ENCODE results near the gene OR10K1. TPM values are rescaled to one million over a fixed set of nuclear protein-coding genes. Genes with fewer than 3 reads are reported as not detected.

Gene OR10K1
- total RNA-seq (2022) (not detected in 2 replicates), Bru-seq, nascent RNA (not detected), BruChase-seq, experiment 1, labeled RNA remaining after a 6-hour chase (percentile 5 among the genes with signal in this experiment), BruChase-seq, experiment 2, labeled RNA remaining after a 2-hour chase (not detected)
- long read RNA-seq: 0 reads

GRCh38 chr1:158461534-158461933, at the start of gene OR10K1:
OR10K1 (plus strand) TSS chr1:158461834; CDS start chr1:158465562, 3,728 bp downstream.
- H3K27ac Mint-ChIP-seq (ENCODE audit: unreplicated experiment): no peak within 1 kb of the TSS

GRCh38 chr1:158414651-158415345, 46.8 kb upstream of the OR10K1 start:
- no peak for TF ChIP-seq CTCF (IDR thresholded peaks at IDR 0.05; ENCODE audit: unreplicated experiment)
- no peak overlapping the region for H3K27ac Mint-ChIP-seq (ENCODE audit: unreplicated experiment)
- peaks cover 3% of the 10 kb centered on the region for H3K27me3 Mint-ChIP-seq (ENCODE audit: unreplicated experiment)

More at GRCh38 chr1:158461534-158461933, at the start of gene OR10K1:
- CTCF ChIA-PET: no interaction called here
- DNase-seq: no peak
- BruUV-seq (replicated peaks): no TSS peak
- no peak for TF ChIP-seq CTCF (IDR thresholded peaks at IDR 0.05; ENCODE audit: unreplicated experiment)
- no peaks in the 10 kb centered on the region for H3K36me3 Mint-ChIP-seq (ENCODE audit: insufficient read depth, unreplicated experiment)
- no peak within 1 kb of the TSS for H3K4me3 Mint-ChIP-seq (ENCODE audit: low read depth, unreplicated experiment)
- H3K27me3 Mint-ChIP-seq (ENCODE audit: unreplicated experiment): peaks cover 13% of the 10 kb centered on the region
- intact Hi-C loops (cut with micrococcal nuclease; ENCODE audit: unreplicated experiment): no loop called here
- H3K9me3 Mint-ChIP-seq (ENCODE audit: low read depth, unreplicated experiment): peaks cover 6% of the 10 kb centered on the region
- no peaks in the 10 kb centered on the region for H3K4me1 Mint-ChIP-seq (ENCODE audit: low read depth, unreplicated experiment)

GRCh38 chr1:158417586-158417985, 44.0 kb upstream of the OR10K1 start:
- no peaks in the 10 kb centered on the region for H3K4me1 Mint-ChIP-seq (ENCODE audit: low read depth, unreplicated experiment)
- no peak for DNase-seq
- no peak for TF ChIP-seq CTCF (IDR thresholded peaks at IDR 0.05; ENCODE audit: unreplicated experiment)
- no peaks in the 10 kb centered on the region for H3K36me3 Mint-ChIP-seq (ENCODE audit: insufficient read depth, unreplicated experiment)
- BruUV-seq (replicated peaks): no TSS peak
- H3K4me3 Mint-ChIP-seq (ENCODE audit: low read depth, unreplicated experiment): no peak overlapping the region
- CTCF ChIA-PET: no interaction called here
- peaks cover 20% of the 10 kb centered on the region for H3K27me3 Mint-ChIP-seq (ENCODE audit: unreplicated experiment)
- intact Hi-C loops (cut with micrococcal nuclease; ENCODE audit: unreplicated experiment): no loop called here
- no peak overlapping the region for H3K27ac Mint-ChIP-seq (ENCODE audit: unreplicated experiment)
- no peaks in the 10 kb centered on the region for H3K9me3 Mint-ChIP-seq (ENCODE audit: low read depth, unreplicated experiment)

More at GRCh38 chr1:158414651-158415345, 46.8 kb upstream of the OR10K1 start:
- no TSS peak for BruUV-seq (replicated peaks)
- DNase-seq: no peak
- H3K4me3 Mint-ChIP-seq (ENCODE audit: low read depth, unreplicated experiment): no peak overlapping the region
- no peaks in the 10 kb centered on the region for H3K9me3 Mint-ChIP-seq (ENCODE audit: low read depth, unreplicated experiment)
- no peaks in the 10 kb centered on the region for H3K36me3 Mint-ChIP-seq (ENCODE audit: insufficient read depth, unreplicated experiment)
- CTCF ChIA-PET: no interaction called here
- no peaks in the 10 kb centered on the region for H3K4me1 Mint-ChIP-seq (ENCODE audit: low read depth, unreplicated experiment)
- intact Hi-C loops (cut with micrococcal nuclease; ENCODE audit: unreplicated experiment): no loop called here

GRCh38 chr1:158422212-158422611, 39.4 kb upstream of the OR10K1 start:
- TF ChIP-seq CTCF (IDR thresholded peaks at IDR 0.05; ENCODE audit: unreplicated experiment): no peak
- H3K4me3 Mint-ChIP-seq (ENCODE audit: low read depth, unreplicated experiment): no peak overlapping the region
- H3K4me1 Mint-ChIP-seq (ENCODE audit: low read depth, unreplicated experiment): no peaks in the 10 kb centered on the region
- no TSS peak for BruUV-seq (replicated peaks)
- H3K9me3 Mint-ChIP-seq (ENCODE audit: low read depth, unreplicated experiment): no peaks in the 10 kb centered on the region
- intact Hi-C loops (cut with micrococcal nuclease; ENCODE audit: unreplicated experiment): no loop called here
- CTCF ChIA-PET: no interaction called here
- peaks cover 20% of the 10 kb centered on the region for H3K27me3 Mint-ChIP-seq (ENCODE audit: unreplicated experiment)
- H3K27ac Mint-ChIP-seq (ENCODE audit: unreplicated experiment): no peak overlapping the region
- H3K36me3 Mint-ChIP-seq (ENCODE audit: insufficient read depth, unreplicated experiment): no peaks in the 10 kb centered on the region
- no peak for DNase-seq
